HFF-Myc (cell line): ENCODE data around the gene GRIN3A.

Source experiments
- DNase-seq: peaks from one replicate; pipeline ENCODE4 v3.0.0-alpha.2; 2011; ENCODE audit warnings: low read depth; ENCODE audit errors: extremely low read depth
- H3K4me3 ChIP-seq: replicated peaks from 2 replicates; pipeline ENCODE4 v1.5.1; 2011; ENCODE audit warnings: low read depth, mild to moderate bottlenecking, control low read depth, low read length
- CTCF ChIP-seq: IDR thresholded peaks from 2 replicates; pipeline ENCODE4 v1.5.1; 2012; ENCODE audit warnings: mild to moderate bottlenecking, low read depth, low read length, control low read depth; ENCODE audit errors: missing control alignments

Gene GRIN3A

GRCh38 chr9:101626295-101626694 lies 112.2 kb downstream of the GRIN3A start:
- TF ChIP-seq CTCF, result no peak

GRCh38 chr9:101625876-101626275 lies 112.6 kb downstream of the GRIN3A start:
- H3K4me3 ChIP-seq, result no peak overlapping the region
- no peak for DNase-seq
- TF ChIP-seq CTCF, result no peak

More at GRCh38 chr9:101626295-101626694, 112.2 kb downstream of the GRIN3A start:
- H3K4me3 ChIP-seq, result no peak overlapping the region
- no peak for DNase-seq

GRCh38 chr9:101620452-101620851 lies 118.0 kb downstream of the GRIN3A start:
- DNase-seq, result no peak
- no peak overlapping the region for H3K4me3 ChIP-seq
- TF ChIP-seq CTCF, result no peak

GRCh38 chr9:101618698-101619097 lies 119.7 kb downstream of the GRIN3A start:
- no peak for TF ChIP-seq CTCF
- DNase-seq, result no peak
- H3K4me3 ChIP-seq, result no peak overlapping the region

GRCh38 chr9:101605547-101605946 lies 132.9 kb downstream of the GRIN3A start:
- no peak for DNase-seq
- no peak for TF ChIP-seq CTCF
- no peak overlapping the region for H3K4me3 ChIP-seq

- H3K4me3 ChIP-seq, result no peak overlapping the region
- TF ChIP-seq CTCF, result no peak
- DNase-seq, result no peak
These were observed 134.2 kb downstream of the GRIN3A start for GRCh38 chr9:101604296-101604695.
